Measurements from ENCODE around the gene NFIA. TPM values are rescaled to one million over a fixed set of nuclear protein-coding genes. Genes with fewer than 3 reads are reported as not detected.

The NFIA gene
- total RNA-seq, 1 experiment from 2014 or later = 20.9 TPM

DNA sequence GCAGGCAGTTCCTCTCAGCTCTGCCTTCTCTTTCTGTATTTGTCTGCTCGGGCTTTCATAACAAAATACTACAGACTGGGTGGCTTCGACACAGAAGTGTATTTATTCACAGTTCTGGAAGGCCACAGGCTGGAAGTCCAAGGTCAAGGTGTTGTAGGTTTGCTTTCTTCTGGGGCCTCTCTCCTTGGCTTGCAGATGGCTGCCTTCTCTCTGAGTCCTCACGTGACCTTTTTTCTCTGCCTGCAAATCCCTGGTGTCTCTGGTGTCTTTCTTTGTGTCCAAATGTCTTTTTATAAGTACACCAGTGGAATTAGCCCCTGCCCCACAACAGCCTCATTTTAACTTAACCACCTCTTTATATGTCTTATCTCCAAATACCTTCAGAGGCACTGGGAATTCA, 392.6 kb downstream of the NFIA start:
- Histone ChIP-seq H3K27me3 (ENCODE audit: control insufficient read depth, insufficient read depth, low read length) (no peaks in the 10 kb centered on the region), H3K4me1 (ENCODE audit: control insufficient read depth, insufficient read depth, low read length) (no peaks in the 10 kb centered on the region), H3K4me3 (ENCODE audit: low read depth in 2 of 2, low read length in 2 of 2) (no peak overlapping the region), H3K9me3 (ENCODE audit: control insufficient read depth, insufficient read depth, low read depth, low read length) (no peaks in the 10 kb centered on the region), H3K27ac (ENCODE audit: low read length) (no peak overlapping the region), H3K36me3 (ENCODE audit: control insufficient read depth, insufficient read depth, low read length) (no peaks in the 10 kb centered on the region)
- no TSS peak for BruUV-seq (replicated peaks)
- DNase-seq (ENCODE audit: low read depth, low spot score) = no peak
- POLR2A ChIA-PET = no interaction called here
- intact Hi-C loops (cut with micrococcal nuclease; ENCODE audit: unreplicated experiment) = no loop called here
- CTCF ChIA-PET = no interaction called here
- no peak for ATAC-seq
- TF ChIP-seq, protein P1, sequence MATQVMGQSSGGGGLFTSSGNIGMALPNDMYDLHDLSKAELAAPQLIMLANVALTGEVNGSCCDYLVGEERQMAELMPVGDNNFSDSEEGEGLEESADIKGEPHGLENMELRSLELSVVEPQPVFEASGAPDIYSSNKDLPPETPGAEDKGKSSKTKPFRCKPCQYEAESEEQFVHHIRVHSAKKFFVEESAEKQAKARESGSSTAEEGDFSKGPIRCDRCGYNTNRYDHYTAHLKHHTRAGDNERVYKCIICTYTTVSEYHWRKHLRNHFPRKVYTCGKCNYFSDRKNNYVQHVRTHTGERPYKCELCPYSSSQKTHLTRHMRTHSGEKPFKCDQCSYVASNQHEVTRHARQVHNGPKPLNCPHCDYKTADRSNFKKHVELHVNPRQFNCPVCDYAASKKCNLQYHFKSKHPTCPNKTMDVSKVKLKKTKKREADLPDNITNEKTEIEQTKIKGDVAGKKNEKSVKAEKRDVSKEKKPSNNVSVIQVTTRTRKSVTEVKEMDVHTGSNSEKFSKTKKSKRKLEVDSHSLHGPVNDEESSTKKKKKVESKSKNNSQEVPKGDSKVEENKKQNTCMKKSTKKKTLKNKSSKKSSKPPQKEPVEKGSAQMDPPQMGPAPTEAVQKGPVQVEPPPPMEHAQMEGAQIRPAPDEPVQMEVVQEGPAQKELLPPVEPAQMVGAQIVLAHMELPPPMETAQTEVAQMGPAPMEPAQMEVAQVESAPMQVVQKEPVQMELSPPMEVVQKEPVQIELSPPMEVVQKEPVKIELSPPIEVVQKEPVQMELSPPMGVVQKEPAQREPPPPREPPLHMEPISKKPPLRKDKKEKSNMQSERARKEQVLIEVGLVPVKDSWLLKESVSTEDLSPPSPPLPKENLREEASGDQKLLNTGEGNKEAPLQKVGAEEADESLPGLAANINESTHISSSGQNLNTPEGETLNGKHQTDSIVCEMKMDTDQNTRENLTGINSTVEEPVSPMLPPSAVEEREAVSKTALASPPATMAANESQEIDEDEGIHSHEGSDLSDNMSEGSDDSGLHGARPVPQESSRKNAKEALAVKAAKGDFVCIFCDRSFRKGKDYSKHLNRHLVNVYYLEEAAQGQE (IDR thresholded peaks at IDR 0.05; ENCODE audit: insufficient read depth in 1 of 2, low read depth in 2 of 2, low read length in 1 of 2) = no peak
- TF ChIP-seq SIN3A (IDR thresholded peaks at IDR 0.05; ENCODE audit: borderline replicate concordance, insufficient read depth, low read depth, low read length) = no peak
- TF ChIP-seq POLR2AphosphoS5 (IDR thresholded peaks at IDR 0.05; ENCODE audit: low read depth, low read length) = no peak
- no peak for TF ChIP-seq TCF7L2 (IDR thresholded peaks at IDR 0.05; ENCODE audit: low read depth, low read length)
- TF ChIP-seq, protein P2, sequence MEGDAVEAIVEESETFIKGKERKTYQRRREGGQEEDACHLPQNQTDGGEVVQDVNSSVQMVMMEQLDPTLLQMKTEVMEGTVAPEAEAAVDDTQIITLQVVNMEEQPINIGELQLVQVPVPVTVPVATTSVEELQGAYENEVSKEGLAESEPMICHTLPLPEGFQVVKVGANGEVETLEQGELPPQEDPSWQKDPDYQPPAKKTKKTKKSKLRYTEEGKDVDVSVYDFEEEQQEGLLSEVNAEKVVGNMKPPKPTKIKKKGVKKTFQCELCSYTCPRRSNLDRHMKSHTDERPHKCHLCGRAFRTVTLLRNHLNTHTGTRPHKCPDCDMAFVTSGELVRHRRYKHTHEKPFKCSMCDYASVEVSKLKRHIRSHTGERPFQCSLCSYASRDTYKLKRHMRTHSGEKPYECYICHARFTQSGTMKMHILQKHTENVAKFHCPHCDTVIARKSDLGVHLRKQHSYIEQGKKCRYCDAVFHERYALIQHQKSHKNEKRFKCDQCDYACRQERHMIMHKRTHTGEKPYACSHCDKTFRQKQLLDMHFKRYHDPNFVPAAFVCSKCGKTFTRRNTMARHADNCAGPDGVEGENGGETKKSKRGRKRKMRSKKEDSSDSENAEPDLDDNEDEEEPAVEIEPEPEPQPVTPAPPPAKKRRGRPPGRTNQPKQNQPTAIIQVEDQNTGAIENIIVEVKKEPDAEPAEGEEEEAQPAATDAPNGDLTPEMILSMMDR (IDR thresholded peaks at IDR 0.05) = no peak
- in situ Hi-C loops (cut with HindIII; ENCODE audit: low pct_unique_long_range_greater_than_20kb, low sequenced_read_pairs) = no loop called here

DNA sequence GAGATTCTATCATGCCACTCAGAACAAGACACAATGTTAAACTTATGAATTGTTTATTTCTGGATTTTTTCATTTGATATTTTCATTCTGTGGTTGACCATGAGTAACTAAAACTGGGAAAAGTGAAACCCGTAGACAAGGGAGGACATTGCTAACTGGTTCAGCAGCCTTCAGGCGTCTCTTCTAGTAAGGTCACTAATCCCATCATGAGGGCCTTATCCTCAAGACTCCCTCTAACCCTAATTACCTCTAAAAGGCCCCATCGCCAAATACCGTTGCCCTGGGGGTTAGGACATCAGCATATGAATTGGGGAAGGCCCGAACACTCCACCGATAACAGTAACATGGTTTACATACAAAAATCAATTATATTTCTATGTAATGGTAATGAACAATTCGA, 394.9 kb downstream of the NFIA start:
- DNase-seq (ENCODE audit: low read depth, low spot score) = no peak
- no peak for ATAC-seq
- TF ChIP-seq TCF7L2 (IDR thresholded peaks at IDR 0.05; ENCODE audit: low read depth, low read length) (no peak), POLR2AphosphoS5 (IDR thresholded peaks at IDR 0.05; ENCODE audit: low read depth, low read length) (no peak), SIN3A (IDR thresholded peaks at IDR 0.05; ENCODE audit: borderline replicate concordance, insufficient read depth, low read depth, low read length) (no peak)
- TF ChIP-seq, protein P1 (IDR thresholded peaks at IDR 0.05; ENCODE audit: insufficient read depth in 1 of 2, low read depth in 2 of 2, low read length in 1 of 2) = no peak
- TF ChIP-seq, protein P2 (IDR thresholded peaks at IDR 0.05) = no peak
- H3K9me3 ChIP-seq (ENCODE audit: control insufficient read depth, insufficient read depth, low read depth, low read length) = no peaks in the 10 kb centered on the region
- H3K27me3 ChIP-seq (ENCODE audit: control insufficient read depth, insufficient read depth, low read length) = no peaks in the 10 kb centered on the region
- in situ Hi-C loops (cut with HindIII; ENCODE audit: low pct_unique_long_range_greater_than_20kb, low sequenced_read_pairs) (no loop called here), intact Hi-C loops (cut with micrococcal nuclease; ENCODE audit: unreplicated experiment) (no loop called here)
- ChIA-PET POLR2A (no interaction called here), CTCF (no interaction called here)
- no peak overlapping the region for H3K27ac ChIP-seq (ENCODE audit: low read length)
- BruUV-seq (replicated peaks) = no TSS peak
- no peaks in the 10 kb centered on the region for H3K36me3 ChIP-seq (ENCODE audit: control insufficient read depth, insufficient read depth, low read length)
- H3K4me1 ChIP-seq (ENCODE audit: control insufficient read depth, insufficient read depth, low read length) = no peaks in the 10 kb centered on the region
- no peak overlapping the region for H3K4me3 ChIP-seq (ENCODE audit: low read depth in 2 of 2, low read length in 2 of 2)

Measured in Panc1 (cell line).